ENCODE measurements around the gene CD99L2. TPM values are rescaled to one million over a fixed set of nuclear protein-coding genes. Genes with fewer than 3 reads are reported as not detected.
"Not testable (repeated sequence)": the region's sequence is repeated elsewhere in the genome, so short reads cannot be mapped to it uniquely, and the experiment has no call there.

The CD99L2 gene
- total RNA-seq, 2 experiments from 2014 or later, result 19.7 to 19.8 TPM

- H3K4me1 Mint-ChIP-seq (ENCODE audit: low read depth); ATAC-seq; H3K27me3 Mint-ChIP-seq (ENCODE audit: low read depth); CTCF ChIA-PET; H3K4me3 Mint-ChIP-seq; H3K27ac Mint-ChIP-seq; DNase-seq; H3K9me3 Mint-ChIP-seq (ENCODE audit: insufficient read depth); POLR2A ChIA-PET: not testable (repeated sequence)
- peaks cover 27% of the 10 kb centered on the region for H3K36me3 Mint-ChIP-seq (ENCODE audit: low read depth)
Observed at GRCh38 chrX:150824352-150824751, 74.1 kb downstream of the CD99L2 start.

GRCh38 chrX:150823826-150824225 lies 74.6 kb downstream of the CD99L2 start:
- ATAC-seq; H3K4me1 Mint-ChIP-seq (ENCODE audit: low read depth); H3K27me3 Mint-ChIP-seq (ENCODE audit: low read depth); H3K4me3 Mint-ChIP-seq; H3K9me3 Mint-ChIP-seq (ENCODE audit: insufficient read depth); H3K27ac Mint-ChIP-seq; DNase-seq; CTCF ChIA-PET; POLR2A ChIA-PET: not testable (repeated sequence)
- H3K36me3 Mint-ChIP-seq (ENCODE audit: low read depth), result peaks cover 24% of the 10 kb centered on the region

- no peak overlapping the region for H3K4me3 Mint-ChIP-seq
- ChIA-PET CTCF (no interaction called here), POLR2A (no interaction called here)
- ATAC-seq, result no peak
- H3K4me1 Mint-ChIP-seq (ENCODE audit: low read depth), result no peaks in the 10 kb centered on the region
- H3K36me3 Mint-ChIP-seq (ENCODE audit: low read depth), result peaks cover 18% of the 10 kb centered on the region
- no peak for DNase-seq
- no peak overlapping the region for H3K27ac Mint-ChIP-seq
- H3K9me3 Mint-ChIP-seq (ENCODE audit: insufficient read depth), result no peaks in the 10 kb centered on the region
- no peaks in the 10 kb centered on the region for H3K27me3 Mint-ChIP-seq (ENCODE audit: low read depth)
Observed at GRCh38 chrX:150821971-150822370, 76.5 kb downstream of the CD99L2 start.

DNA sequence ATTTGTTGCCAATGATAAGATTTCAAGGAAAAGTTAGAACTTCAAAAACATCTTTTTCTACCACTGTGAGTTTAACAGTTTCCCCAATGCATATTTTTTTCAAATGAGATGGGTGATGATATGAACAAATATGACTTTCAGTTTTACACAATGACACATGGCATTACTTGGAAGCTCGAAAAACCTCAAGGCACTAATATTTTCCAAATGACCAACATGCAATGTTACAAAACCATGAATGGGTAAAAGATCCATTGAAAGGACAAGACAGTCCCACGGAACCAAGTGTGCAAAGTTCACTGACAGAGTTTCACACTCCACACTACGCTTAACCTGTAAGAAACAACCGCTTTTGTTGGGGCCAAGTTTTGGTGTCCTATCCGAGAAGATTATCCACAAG lies 84.5 kb downstream of the CD99L2 start:
- Mint-ChIP-seq H3K4me3 (no peak overlapping the region), H3K9me3 (ENCODE audit: insufficient read depth) (no peaks in the 10 kb centered on the region), H3K36me3 (ENCODE audit: low read depth) (peaks cover 22% of the 10 kb centered on the region), H3K27me3 (ENCODE audit: low read depth) (no peaks in the 10 kb centered on the region), H3K27ac (no peak overlapping the region), H3K4me1 (ENCODE audit: low read depth) (peaks cover 4% of the 10 kb centered on the region)
- ChIA-PET POLR2A (no interaction called here), CTCF (no interaction called here)
- ATAC-seq, result no peak
- DNase-seq, result no peak

DNA sequence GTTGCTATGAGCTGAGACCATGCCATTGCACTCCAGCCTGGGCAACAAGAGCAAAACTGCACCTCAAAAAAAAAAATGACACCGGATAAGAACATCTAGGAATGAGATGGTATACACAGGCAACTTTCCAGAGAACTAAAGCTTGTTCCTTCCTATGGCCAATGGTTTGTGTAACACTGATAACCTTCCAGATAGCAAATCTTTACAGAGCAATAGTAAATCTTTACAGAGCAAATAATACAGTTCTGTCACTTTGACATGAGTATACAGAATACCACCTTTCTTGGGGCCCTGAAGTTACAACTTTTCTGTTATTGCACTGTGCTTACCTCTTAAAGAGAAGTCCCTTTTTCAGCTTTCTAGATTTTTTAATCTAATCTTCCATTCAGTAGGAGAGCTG lies 91.6 kb downstream of the CD99L2 start:
- H3K4me3 Mint-ChIP-seq, result no peak overlapping the region
- peaks cover 3% of the 10 kb centered on the region for H3K4me1 Mint-ChIP-seq (ENCODE audit: low read depth)
- no peaks in the 10 kb centered on the region for H3K27me3 Mint-ChIP-seq (ENCODE audit: low read depth)
- CTCF ChIA-PET, result no interaction called here
- ATAC-seq (no peak), DNase-seq (no peak)
- H3K27ac Mint-ChIP-seq, result no peak overlapping the region
- POLR2A ChIA-PET, result no interaction called here
- peaks cover 9% of the 10 kb centered on the region for H3K36me3 Mint-ChIP-seq (ENCODE audit: low read depth)
- no peaks in the 10 kb centered on the region for H3K9me3 Mint-ChIP-seq (ENCODE audit: insufficient read depth)

DNA sequence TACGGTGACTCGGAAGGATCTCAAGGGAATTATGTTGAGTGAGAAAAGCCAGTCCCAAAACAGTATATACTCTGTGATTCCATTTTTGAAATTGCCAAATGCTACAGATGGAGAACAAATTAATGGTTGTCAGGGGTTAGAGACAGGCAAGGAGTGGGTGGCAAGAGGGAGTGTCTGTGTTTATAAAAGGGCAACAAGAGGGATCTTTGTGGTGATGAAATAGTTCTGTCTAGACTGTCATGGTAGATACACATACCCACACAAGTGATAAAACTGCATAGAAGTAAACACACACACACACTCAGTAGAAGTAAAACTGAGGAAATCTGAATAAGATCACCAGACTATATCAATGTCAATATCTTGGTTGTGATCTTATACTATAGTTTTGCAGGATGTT lies 92.7 kb downstream of the CD99L2 start:
- ChIA-PET POLR2A (no interaction called here), CTCF (no interaction called here)
- Mint-ChIP-seq H3K4me1 (ENCODE audit: low read depth) (peaks cover 3% of the 10 kb centered on the region), H3K4me3 (no peak overlapping the region), H3K27me3 (ENCODE audit: low read depth) (no peaks in the 10 kb centered on the region), H3K9me3 (ENCODE audit: insufficient read depth) (no peaks in the 10 kb centered on the region), H3K27ac (no peak overlapping the region), H3K36me3 (ENCODE audit: low read depth) (peaks cover 9% of the 10 kb centered on the region)
- no peak for ATAC-seq
- DNase-seq, result no peak

DNA sequence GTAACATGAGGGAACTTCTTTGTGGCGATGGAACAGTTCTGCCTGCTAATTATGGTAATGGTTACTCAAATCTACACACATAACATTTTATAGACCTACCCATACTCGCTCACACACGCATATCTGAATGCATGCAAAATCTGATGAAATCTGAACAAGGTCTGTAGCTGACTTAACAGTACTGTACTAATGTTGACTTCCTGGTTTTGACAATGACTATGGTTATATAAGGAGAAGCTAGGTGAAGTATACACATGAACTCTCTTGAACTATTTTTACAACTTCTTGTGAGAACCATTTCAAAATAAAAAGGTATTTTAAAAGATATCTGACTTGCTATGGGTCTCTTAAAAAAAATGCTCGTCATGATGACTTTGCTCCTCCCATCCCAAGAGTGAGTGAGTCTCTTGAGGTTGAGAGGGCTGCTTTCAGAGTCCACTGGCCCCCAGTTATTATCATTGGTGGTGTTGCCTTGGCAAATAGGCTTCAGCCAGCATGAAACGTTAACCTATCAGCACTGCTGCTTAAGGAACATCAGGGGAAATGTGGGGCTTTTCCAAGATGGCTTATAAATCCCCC lies 105.4 kb downstream of the CD99L2 start:
- no peak overlapping the region for H3K4me3 Mint-ChIP-seq
- H3K9me3 Mint-ChIP-seq (ENCODE audit: insufficient read depth), result no peaks in the 10 kb centered on the region
- no peaks in the 10 kb centered on the region for H3K4me1 Mint-ChIP-seq (ENCODE audit: low read depth)
- H3K36me3 Mint-ChIP-seq (ENCODE audit: low read depth), result peaks cover 23% of the 10 kb centered on the region
- no peak overlapping the region for H3K27ac Mint-ChIP-seq
- ATAC-seq (no peak), DNase-seq (no peak)
- POLR2A ChIA-PET, result no interaction called here
- H3K27me3 Mint-ChIP-seq (ENCODE audit: low read depth), result no peaks in the 10 kb centered on the region
- CTCF ChIA-PET, result no interaction called here

DNA sequence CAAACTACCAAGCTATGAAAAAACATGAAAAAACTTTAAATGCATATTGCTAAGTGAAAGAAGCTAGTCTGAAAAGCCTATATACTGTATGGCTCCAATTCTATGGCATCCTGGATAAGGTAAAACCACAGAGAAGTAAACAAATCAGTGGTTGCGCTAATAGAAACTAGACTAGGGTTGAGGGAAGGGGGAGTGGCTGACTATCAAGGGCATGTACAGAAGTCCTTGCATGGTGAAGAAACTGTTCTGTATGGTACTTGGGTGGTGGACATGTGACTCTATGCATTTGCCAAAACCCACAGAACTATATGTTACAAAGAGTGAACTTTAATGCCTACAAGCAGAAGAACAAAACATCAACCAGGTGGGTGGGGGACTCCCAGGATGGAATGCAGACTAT lies 108.4 kb downstream of the CD99L2 start:
- Mint-ChIP-seq H3K27ac (no peak overlapping the region), H3K27me3 (ENCODE audit: low read depth) (no peaks in the 10 kb centered on the region), H3K36me3 (ENCODE audit: low read depth) (peaks cover 24% of the 10 kb centered on the region), H3K9me3 (ENCODE audit: insufficient read depth) (no peaks in the 10 kb centered on the region), H3K4me1 (ENCODE audit: low read depth) (no peaks in the 10 kb centered on the region), H3K4me3 (no peak overlapping the region)
- DNase-seq (no peak), ATAC-seq (no peak)
- ChIA-PET POLR2A (no interaction called here), CTCF (no interaction called here)

- Mint-ChIP-seq H3K27me3 (ENCODE audit: low read depth) (no peaks in the 10 kb centered on the region), H3K27ac (no peak overlapping the region), H3K4me1 (ENCODE audit: low read depth) (peaks cover 7% of the 10 kb centered on the region), H3K9me3 (ENCODE audit: insufficient read depth) (no peaks in the 10 kb centered on the region), H3K4me3 (no peak overlapping the region), H3K36me3 (ENCODE audit: low read depth) (no peaks in the 10 kb centered on the region)
- DNase-seq, result no peak
- POLR2A ChIA-PET, result no interaction called here
- ATAC-seq, result no peak
- CTCF ChIA-PET, result interaction anchor here (2.0 kb wide), 1 partner anchor 9 kb away, joined by 6 read pairs; no protein-coding TSS in a partner anchor
Observed at GRCh38 chrX:150781677-150782076, 116.8 kb downstream of the CD99L2 start.

GRCh38 chrX:150779385-150779784 lies 119.1 kb downstream of the CD99L2 start:
- ChIA-PET POLR2A (no interaction called here), CTCF (no interaction called here)
- peaks cover 7% of the 10 kb centered on the region for H3K4me1 Mint-ChIP-seq (ENCODE audit: low read depth)
- H3K4me3 Mint-ChIP-seq, result no peak overlapping the region
- no peak overlapping the region for H3K27ac Mint-ChIP-seq
- H3K27me3 Mint-ChIP-seq (ENCODE audit: low read depth), result no peaks in the 10 kb centered on the region
- H3K36me3 Mint-ChIP-seq (ENCODE audit: low read depth), result peaks cover 5% of the 10 kb centered on the region
- no peaks in the 10 kb centered on the region for H3K9me3 Mint-ChIP-seq (ENCODE audit: insufficient read depth)
- ATAC-seq, result no peak
- DNase-seq, result no peak

GRCh38 chrX:150777328-150777992 lies 121.0 kb downstream of the CD99L2 start:
- no peaks in the 10 kb centered on the region for H3K9me3 Mint-ChIP-seq (ENCODE audit: insufficient read depth)
- H3K4me1 Mint-ChIP-seq (ENCODE audit: low read depth), result peaks cover 7% of the 10 kb centered on the region
- ATAC-seq, result no peak
- ChIA-PET CTCF (no interaction called here), POLR2A (no interaction called here)
- H3K4me3 Mint-ChIP-seq, result no peak overlapping the region
- H3K27ac Mint-ChIP-seq, result no peak overlapping the region
- H3K36me3 Mint-ChIP-seq (ENCODE audit: low read depth), result peaks cover 5% of the 10 kb centered on the region
- no peak for DNase-seq
- no peaks in the 10 kb centered on the region for H3K27me3 Mint-ChIP-seq (ENCODE audit: low read depth)

- ATAC-seq (no peak), DNase-seq (no peak)
- no peak overlapping the region for H3K27ac Mint-ChIP-seq
- H3K4me3 Mint-ChIP-seq, result no peak overlapping the region
- H3K4me1 Mint-ChIP-seq (ENCODE audit: low read depth), result peaks cover 7% of the 10 kb centered on the region
- peaks cover 5% of the 10 kb centered on the region for H3K36me3 Mint-ChIP-seq (ENCODE audit: low read depth)
- CTCF ChIA-PET, result interaction anchor here (5.1 kb wide), 1 partner anchor 306 kb away, joined by 60 read pairs; no protein-coding TSS in a partner anchor
- POLR2A ChIA-PET, result no interaction called here
- no peaks in the 10 kb centered on the region for H3K27me3 Mint-ChIP-seq (ENCODE audit: low read depth)
- H3K9me3 Mint-ChIP-seq (ENCODE audit: insufficient read depth), result no peaks in the 10 kb centered on the region
Observed at GRCh38 chrX:150775569-150776350, 122.7 kb downstream of the CD99L2 start.
